Measurements from ENCODE around the gene HTRA1. TPM values are rescaled to one million over a fixed set of nuclear protein-coding genes. Genes with fewer than 3 reads are reported as not detected.
A peak's percentile ranks its signal among the peaks of the same experiment; 100 is the strongest.

HTRA1 gene
- total RNA-seq, 1 donor from 2014 or later, result not detected

DNA sequence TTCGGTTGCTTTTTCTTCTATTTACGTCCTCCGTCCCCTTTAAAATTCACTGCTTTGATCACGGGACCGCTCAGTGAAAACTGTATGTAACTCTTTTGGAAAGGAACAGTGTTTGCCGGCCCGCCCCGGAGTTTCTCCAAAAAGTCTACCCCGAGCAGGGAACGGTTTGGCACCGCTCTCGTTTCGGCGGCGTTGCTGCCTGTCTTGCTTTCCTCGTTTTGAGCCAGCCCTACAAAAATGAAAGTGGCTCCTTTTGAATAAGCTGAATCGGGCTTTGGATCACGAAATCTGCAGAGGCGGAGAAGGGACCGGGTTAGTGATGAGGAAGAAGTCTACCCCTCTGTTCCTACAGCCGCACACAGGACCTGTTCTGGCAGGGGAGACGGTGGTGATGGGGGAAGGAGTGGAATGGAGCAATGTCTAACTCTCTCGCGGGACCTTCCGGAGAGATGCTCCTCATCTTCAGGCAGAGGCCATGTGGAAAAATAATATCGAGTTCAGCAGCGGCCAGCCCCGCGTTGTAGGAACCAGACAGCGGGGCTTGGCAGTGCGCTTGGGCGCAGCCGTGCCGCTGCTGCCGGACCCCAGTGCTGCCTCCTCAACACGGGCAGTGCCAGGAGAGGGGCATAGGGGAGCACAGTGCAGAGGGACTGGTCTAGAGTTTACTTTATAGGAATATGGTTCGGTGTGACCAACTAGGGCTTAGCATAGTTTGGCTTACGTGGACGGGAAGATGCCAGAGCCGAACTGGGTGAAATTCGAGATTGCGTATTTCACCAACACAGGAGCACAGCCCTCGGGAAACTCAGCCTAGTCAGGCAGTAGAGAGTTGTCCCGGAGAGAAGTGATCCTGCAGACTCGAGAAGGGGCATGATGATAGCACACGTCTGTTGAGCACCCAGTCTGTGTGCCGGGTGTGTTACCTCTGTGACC is 1.4 kb downstream of the HTRA1 start:
- intact Hi-C loops (cut with micrococcal nuclease), result no loop called here
- H3K9me3 Mint-ChIP-seq, result no peaks in the 10 kb centered on the region
- peaks cover 14% of the 10 kb centered on the region for H3K4me1 Mint-ChIP-seq
- no peaks in the 10 kb centered on the region for H3K36me3 Mint-ChIP-seq (ENCODE audit: low read depth)
- POLR2A ChIA-PET, result no interaction called here
- H3K27me3 Mint-ChIP-seq, result peaks cover 55% of the 10 kb centered on the region
- H3K4me3 Mint-ChIP-seq, result peak overlapping the region; percentile 56
- TF ChIP-seq, protein P1, sequence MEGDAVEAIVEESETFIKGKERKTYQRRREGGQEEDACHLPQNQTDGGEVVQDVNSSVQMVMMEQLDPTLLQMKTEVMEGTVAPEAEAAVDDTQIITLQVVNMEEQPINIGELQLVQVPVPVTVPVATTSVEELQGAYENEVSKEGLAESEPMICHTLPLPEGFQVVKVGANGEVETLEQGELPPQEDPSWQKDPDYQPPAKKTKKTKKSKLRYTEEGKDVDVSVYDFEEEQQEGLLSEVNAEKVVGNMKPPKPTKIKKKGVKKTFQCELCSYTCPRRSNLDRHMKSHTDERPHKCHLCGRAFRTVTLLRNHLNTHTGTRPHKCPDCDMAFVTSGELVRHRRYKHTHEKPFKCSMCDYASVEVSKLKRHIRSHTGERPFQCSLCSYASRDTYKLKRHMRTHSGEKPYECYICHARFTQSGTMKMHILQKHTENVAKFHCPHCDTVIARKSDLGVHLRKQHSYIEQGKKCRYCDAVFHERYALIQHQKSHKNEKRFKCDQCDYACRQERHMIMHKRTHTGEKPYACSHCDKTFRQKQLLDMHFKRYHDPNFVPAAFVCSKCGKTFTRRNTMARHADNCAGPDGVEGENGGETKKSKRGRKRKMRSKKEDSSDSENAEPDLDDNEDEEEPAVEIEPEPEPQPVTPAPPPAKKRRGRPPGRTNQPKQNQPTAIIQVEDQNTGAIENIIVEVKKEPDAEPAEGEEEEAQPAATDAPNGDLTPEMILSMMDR (IDR thresholded peaks at IDR 0.05), result no peak
- CTCF ChIA-PET, result no interaction called here
- DNase-seq (no peak), ATAC-seq (ENCODE audit: low read depth) (no peak)
- H3K27ac Mint-ChIP-seq, result no peak overlapping the region

DNA sequence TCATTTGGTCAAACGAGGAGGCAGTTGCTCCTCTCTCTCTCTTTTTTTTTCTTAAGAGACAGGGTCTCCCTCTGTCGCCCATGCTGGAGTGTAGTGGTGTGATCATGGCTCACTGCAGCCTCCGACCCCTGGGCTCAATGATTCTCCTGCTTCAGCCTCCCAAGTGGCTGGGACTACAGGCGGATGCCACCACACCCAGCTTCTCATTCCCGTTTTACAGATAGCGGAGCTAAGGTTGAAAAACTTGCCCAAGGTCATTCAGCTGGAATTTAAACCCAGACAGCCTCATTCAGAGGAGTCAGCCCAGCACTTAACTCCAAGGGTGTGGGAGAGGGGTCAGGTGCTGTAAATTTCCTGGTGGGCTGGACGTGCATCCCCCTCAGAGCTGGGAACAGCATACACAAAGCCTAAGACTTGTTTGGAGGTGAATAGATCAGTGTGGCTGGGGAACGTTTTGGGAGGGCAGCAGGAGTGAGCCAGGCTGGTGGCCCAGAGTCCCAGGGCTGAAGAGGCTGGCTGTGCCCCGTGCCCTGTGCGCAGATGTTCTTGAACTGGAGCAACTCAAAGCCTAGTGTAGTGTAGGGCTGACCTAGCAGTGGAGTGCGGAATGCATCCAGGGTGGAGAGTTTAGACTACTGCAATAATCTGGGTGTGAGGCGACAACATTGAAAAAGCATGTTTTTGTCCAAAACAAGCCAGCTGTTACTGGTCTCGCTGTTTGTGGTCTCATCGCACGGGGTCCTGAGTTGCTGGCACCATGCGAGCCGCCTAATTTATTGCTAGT is 2.3 kb downstream of the HTRA1 start:
- ChIA-PET CTCF (no interaction called here), POLR2A (no interaction called here)
- Mint-ChIP-seq H3K27me3 (peaks cover 47% of the 10 kb centered on the region), H3K4me1 (peaks cover 14% of the 10 kb centered on the region), H3K4me3 (peak overlapping the region; percentile 11), H3K36me3 (ENCODE audit: low read depth) (no peaks in the 10 kb centered on the region), H3K27ac (no peak overlapping the region), H3K9me3 (no peaks in the 10 kb centered on the region)
- no peak for ATAC-seq (ENCODE audit: low read depth)
- no peak for DNase-seq
- intact Hi-C loops (cut with micrococcal nuclease), result no loop called here
- TF ChIP-seq, protein P1 (IDR thresholded peaks at IDR 0.05), result no peak

DNA sequence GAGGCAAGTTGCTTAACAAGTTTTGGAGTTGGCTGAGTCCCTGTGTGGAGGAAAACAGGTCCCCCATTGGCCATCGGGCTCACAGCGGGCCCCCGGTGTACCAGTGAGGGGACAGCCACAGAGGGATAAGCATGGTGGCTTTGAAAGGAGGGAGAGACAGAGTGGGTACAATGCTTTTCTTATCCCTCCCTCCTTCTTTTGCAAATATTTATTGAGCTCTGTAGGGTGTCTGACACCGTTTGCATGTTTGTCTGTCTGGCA is 2.8 kb downstream of the HTRA1 start:
- H3K27ac Mint-ChIP-seq, result no peak overlapping the region
- peaks cover 14% of the 10 kb centered on the region for H3K4me1 Mint-ChIP-seq
- ATAC-seq (ENCODE audit: low read depth), result no peak
- ChIA-PET POLR2A (no interaction called here), CTCF (no interaction called here)
- H3K9me3 Mint-ChIP-seq, result no peaks in the 10 kb centered on the region
- TF ChIP-seq, protein P1 (IDR thresholded peaks at IDR 0.05), result no peak
- intact Hi-C loops (cut with micrococcal nuclease), result no loop called here
- no peak for DNase-seq
- H3K4me3 Mint-ChIP-seq, result no peak overlapping the region
- H3K36me3 Mint-ChIP-seq (ENCODE audit: low read depth), result no peaks in the 10 kb centered on the region
- peaks cover 42% of the 10 kb centered on the region for H3K27me3 Mint-ChIP-seq

DNA sequence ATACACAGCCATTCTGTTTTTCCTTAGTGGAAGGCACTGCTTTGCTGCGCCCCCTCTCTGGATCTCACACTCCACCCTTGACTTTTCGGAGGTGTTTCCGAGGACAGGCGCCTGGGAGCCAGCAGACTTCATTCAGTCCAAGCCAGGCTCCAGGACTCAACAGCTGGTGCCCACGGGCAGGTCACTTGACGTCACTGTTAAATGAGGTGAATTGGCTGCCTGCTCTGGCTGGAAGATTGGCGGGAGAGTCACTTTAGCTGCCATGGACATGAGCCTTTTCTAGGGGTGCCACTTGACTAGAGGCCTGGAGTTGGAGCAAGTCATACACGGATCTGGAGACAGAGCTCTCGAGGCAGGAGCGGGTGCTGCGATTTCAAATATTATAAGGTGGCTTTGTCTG is 3.2 kb downstream of the HTRA1 start:
- ATAC-seq (ENCODE audit: low read depth), result no peak
- Mint-ChIP-seq H3K27ac (no peak overlapping the region), H3K9me3 (no peaks in the 10 kb centered on the region), H3K36me3 (ENCODE audit: low read depth) (no peaks in the 10 kb centered on the region), H3K4me1 (peaks cover 14% of the 10 kb centered on the region), H3K27me3 (peaks cover 38% of the 10 kb centered on the region), H3K4me3 (no peak overlapping the region)
- POLR2A ChIA-PET, result no interaction called here
- TF ChIP-seq, protein P1 (IDR thresholded peaks at IDR 0.05), result no peak
- CTCF ChIA-PET, result no interaction called here
- no peak for DNase-seq
- intact Hi-C loops (cut with micrococcal nuclease), result no loop called here

DNA sequence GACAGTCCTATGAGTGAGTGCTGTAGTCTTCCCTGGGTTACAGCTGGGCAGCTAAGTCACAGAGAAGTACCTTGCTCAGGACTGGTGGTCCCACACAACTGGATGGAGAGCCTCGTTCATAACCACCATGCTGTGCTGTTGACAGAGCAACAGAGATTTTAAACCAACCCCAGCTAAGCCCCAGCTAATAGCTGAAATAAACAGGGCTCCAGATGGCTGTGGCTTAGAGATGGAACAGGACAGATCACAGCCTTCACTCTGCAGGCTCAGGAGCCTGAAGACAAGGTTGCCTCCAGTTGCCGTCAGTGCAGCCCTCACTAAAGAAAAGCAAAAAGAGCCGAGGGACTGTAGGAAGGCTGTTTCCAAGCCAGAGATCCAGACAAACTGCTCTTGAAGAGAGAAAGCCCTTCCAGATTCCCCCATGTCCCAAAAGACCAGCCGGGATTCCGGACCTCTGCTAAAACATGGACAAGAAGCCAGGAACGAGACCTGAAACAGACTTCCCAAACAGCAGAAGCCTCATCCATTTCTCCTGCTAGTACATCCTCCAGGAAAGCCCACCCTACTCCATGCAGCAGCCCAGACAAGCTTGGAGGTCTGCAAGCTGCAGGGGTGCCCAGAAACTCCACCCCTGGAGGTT is 4.2 kb downstream of the HTRA1 start:
- no peak overlapping the region for H3K4me3 Mint-ChIP-seq
- TF ChIP-seq, protein P1 (IDR thresholded peaks at IDR 0.05), result no peak
- H3K36me3 Mint-ChIP-seq (ENCODE audit: low read depth), result no peaks in the 10 kb centered on the region
- H3K27ac Mint-ChIP-seq, result no peak overlapping the region
- no peak for DNase-seq
- no peak for ATAC-seq (ENCODE audit: low read depth)
- ChIA-PET CTCF (no interaction called here), POLR2A (no interaction called here)
- H3K9me3 Mint-ChIP-seq, result no peaks in the 10 kb centered on the region
- peaks cover 34% of the 10 kb centered on the region for H3K27me3 Mint-ChIP-seq
- intact Hi-C loops (cut with micrococcal nuclease), result no loop called here
- peaks cover 13% of the 10 kb centered on the region for H3K4me1 Mint-ChIP-seq

All from activated B cell treated with CpG ODN at 0.5 μM for 24 hours (primary cell).